OCI-LY7 (cell line): ENCODE results near the gene MKKS.

ENCODE experiments used
- EZH2phosphoT487 ChIP-seq: fragments of 200-600 bp; sonication (generic); IDR thresholded peaks from 2 replicates; pipeline ENCODE4 v1.6.1; 2018; ENCODE audit warnings: low read depth, borderline replicate concordance, mild to moderate bottlenecking, mixed run types, antibody characterized with exemption, low read length, moderate library complexity, mixed read lengths
- TF ChIP-seq, protein P1 (sequence below): fragments of 200-600 bp; sonication (generic); conservative IDR thresholded peaks from 2 replicates; pipeline ENCODE4 v1.5.1; 2014; ENCODE audit warnings: mild to moderate bottlenecking, antibody characterized with exemption, low read length, moderate library complexity, mixed read lengths

DNA sequence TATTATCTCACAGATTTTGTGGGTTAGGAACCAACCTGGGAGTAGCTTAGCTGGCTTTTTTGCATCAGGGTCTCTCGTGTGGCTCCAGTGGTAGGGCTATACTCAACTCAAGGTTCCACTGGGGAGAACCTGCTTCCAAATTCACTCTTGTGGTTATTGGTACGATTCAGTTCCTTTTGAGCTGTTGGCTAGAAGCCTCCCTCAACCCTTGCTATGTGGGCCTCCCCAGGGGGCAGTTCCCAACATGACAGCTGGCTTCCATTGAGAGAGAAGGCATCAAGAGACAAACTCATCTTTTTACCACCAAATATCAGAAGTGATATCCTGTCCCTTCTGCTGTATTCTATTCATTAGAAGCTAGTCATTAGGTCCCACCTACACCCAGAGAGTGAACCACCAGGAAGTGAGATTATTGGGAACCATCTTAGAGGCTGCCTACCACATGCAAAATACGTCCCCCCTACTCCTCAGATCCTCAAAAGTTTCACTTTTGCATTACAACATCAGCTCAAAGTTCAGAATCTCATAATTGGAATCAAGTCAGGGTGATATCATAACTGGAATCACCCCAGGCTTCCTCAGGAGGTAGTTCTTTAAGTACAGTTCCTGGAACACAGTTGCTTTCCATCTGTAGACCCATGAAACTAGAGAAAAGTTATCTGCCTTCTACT lies 30.9 kb downstream of the MKKS start:
- TF ChIP-seq, protein P1, sequence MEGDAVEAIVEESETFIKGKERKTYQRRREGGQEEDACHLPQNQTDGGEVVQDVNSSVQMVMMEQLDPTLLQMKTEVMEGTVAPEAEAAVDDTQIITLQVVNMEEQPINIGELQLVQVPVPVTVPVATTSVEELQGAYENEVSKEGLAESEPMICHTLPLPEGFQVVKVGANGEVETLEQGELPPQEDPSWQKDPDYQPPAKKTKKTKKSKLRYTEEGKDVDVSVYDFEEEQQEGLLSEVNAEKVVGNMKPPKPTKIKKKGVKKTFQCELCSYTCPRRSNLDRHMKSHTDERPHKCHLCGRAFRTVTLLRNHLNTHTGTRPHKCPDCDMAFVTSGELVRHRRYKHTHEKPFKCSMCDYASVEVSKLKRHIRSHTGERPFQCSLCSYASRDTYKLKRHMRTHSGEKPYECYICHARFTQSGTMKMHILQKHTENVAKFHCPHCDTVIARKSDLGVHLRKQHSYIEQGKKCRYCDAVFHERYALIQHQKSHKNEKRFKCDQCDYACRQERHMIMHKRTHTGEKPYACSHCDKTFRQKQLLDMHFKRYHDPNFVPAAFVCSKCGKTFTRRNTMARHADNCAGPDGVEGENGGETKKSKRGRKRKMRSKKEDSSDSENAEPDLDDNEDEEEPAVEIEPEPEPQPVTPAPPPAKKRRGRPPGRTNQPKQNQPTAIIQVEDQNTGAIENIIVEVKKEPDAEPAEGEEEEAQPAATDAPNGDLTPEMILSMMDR: no peak
- no peak for TF ChIP-seq EZH2phosphoT487
